ENCODE results near the gene GALNT16. TPM values are rescaled to one million over a fixed set of nuclear protein-coding genes. Genes with fewer than 3 reads are reported as not detected.

GALNT16 gene
- total RNA-seq, 4 donors from 2014 or later, result 4.4 to 47.9 (median 11.6) TPM

GRCh38 chr14:69335371-69335771 is 75.4 kb downstream of the GALNT16 start:
- no peaks in the 10 kb centered on the region for H3K36me3 ChIP-seq
- DNase-seq, result no peak
- TF ChIP-seq POLR2A (IDR thresholded peaks at IDR 0.05), result no peak
- TF ChIP-seq, protein P1, sequence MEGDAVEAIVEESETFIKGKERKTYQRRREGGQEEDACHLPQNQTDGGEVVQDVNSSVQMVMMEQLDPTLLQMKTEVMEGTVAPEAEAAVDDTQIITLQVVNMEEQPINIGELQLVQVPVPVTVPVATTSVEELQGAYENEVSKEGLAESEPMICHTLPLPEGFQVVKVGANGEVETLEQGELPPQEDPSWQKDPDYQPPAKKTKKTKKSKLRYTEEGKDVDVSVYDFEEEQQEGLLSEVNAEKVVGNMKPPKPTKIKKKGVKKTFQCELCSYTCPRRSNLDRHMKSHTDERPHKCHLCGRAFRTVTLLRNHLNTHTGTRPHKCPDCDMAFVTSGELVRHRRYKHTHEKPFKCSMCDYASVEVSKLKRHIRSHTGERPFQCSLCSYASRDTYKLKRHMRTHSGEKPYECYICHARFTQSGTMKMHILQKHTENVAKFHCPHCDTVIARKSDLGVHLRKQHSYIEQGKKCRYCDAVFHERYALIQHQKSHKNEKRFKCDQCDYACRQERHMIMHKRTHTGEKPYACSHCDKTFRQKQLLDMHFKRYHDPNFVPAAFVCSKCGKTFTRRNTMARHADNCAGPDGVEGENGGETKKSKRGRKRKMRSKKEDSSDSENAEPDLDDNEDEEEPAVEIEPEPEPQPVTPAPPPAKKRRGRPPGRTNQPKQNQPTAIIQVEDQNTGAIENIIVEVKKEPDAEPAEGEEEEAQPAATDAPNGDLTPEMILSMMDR (IDR thresholded peaks at IDR 0.05), result no peak
- H3K27ac ChIP-seq, result no peak overlapping the region
- no peaks in the 10 kb centered on the region for H3K27me3 ChIP-seq
- no peak overlapping the region for H3K4me3 ChIP-seq
- H3K9me3 ChIP-seq, result no peaks in the 10 kb centered on the region
- no peaks in the 10 kb centered on the region for H3K4me1 ChIP-seq

DNA sequence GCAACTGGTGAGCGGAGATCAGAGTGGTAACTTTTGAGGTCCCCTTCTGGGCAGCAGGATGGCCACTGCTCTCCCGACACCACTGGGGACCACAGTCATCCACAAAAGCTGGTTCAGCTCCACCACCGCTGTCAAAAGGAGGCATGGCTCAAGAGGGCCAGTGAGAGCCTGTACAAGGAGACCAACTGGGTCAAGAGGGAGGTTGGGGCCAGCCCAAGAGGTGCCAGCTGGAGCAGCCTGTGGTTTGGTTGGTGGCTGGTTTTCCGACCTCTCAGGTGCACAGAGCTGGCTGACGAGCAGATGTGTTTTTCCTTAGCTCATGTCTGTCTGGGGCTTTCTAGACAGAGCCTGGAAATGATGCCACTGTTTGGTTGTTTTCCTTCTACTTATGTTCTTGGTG is 78.0 kb downstream of the GALNT16 start:
- H3K36me3 ChIP-seq, result no peaks in the 10 kb centered on the region
- H3K27me3 ChIP-seq, result no peaks in the 10 kb centered on the region
- H3K4me3 ChIP-seq, result no peak overlapping the region
- TF ChIP-seq, protein P1 (IDR thresholded peaks at IDR 0.05), result no peak
- TF ChIP-seq POLR2A (IDR thresholded peaks at IDR 0.05), result no peak
- H3K4me1 ChIP-seq, result no peaks in the 10 kb centered on the region
- no peak overlapping the region for H3K27ac ChIP-seq
- DNase-seq, result no peak
- no peaks in the 10 kb centered on the region for H3K9me3 ChIP-seq

DNA sequence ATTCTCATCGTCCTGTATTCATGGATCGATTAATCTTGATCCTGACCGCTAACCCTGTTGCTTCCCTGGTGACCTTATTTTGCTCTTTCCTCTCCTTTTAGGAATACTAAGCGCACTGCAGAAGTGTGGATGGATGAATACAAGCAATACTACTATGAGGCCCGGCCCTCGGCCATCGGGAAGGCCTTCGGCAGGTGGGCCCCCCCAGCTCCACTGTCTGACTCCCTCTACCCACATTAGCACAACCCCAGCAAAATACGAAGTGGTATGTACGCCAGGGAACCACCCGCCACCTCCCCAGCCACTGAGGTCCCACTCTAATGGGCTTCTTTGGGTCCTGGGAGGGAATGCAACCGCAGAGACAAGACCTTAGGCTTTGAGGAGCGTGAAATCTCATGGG is 79.5 kb downstream of the GALNT16 start:
- no peaks in the 10 kb centered on the region for H3K9me3 ChIP-seq
- no peak overlapping the region for H3K27ac ChIP-seq
- peaks cover 0 to 8% (median 0%) of the 10 kb centered on the region in 4 donors for H3K4me1 ChIP-seq
- no peak for DNase-seq
- no peak for TF ChIP-seq POLR2A (IDR thresholded peaks at IDR 0.05)
- TF ChIP-seq, protein P1 (IDR thresholded peaks at IDR 0.05), result no peak
- no peaks in the 10 kb centered on the region for H3K36me3 ChIP-seq
- no peaks in the 10 kb centered on the region for H3K27me3 ChIP-seq
- no peak overlapping the region for H3K4me3 ChIP-seq

GRCh38 chr14:69342928-69343525 is 83.1 kb downstream of the GALNT16 start:
- no peaks in the 10 kb centered on the region for H3K36me3 ChIP-seq
- no peaks in the 10 kb centered on the region for H3K9me3 ChIP-seq
- H3K4me3 ChIP-seq, result no peak overlapping the region
- TF ChIP-seq POLR2A (IDR thresholded peaks at IDR 0.05), result no peak
- TF ChIP-seq, protein P1 (IDR thresholded peaks at IDR 0.05), result no peak
- peak in 2 of 3 donors; percentile 59 to 69 for DNase-seq
- H3K27ac ChIP-seq, result no peak overlapping the region
- no peaks in the 10 kb centered on the region for H3K27me3 ChIP-seq
- peaks cover 0 to 8% (median 0%) of the 10 kb centered on the region in 4 donors for H3K4me1 ChIP-seq

GRCh38 chr14:69344171-69344570 is 84.2 kb downstream of the GALNT16 start:
- H3K4me3 ChIP-seq, result no peak overlapping the region
- H3K4me1 ChIP-seq, result peaks cover 0 to 8% (median 0%) of the 10 kb centered on the region in 4 donors
- H3K27ac ChIP-seq, result no peak overlapping the region
- no peaks in the 10 kb centered on the region for H3K36me3 ChIP-seq
- no peak for DNase-seq
- H3K27me3 ChIP-seq, result no peaks in the 10 kb centered on the region
- H3K9me3 ChIP-seq, result no peaks in the 10 kb centered on the region
- TF ChIP-seq POLR2A (IDR thresholded peaks at IDR 0.05), result no peak
- TF ChIP-seq, protein P1 (IDR thresholded peaks at IDR 0.05), result no peak
